ENCODE results near the gene CFP. TPM values are rescaled to one million over a fixed set of nuclear protein-coding genes. Genes with fewer than 3 reads are reported as not detected.
"Not testable (repeated sequence)": the region's sequence is repeated elsewhere in the genome, so short reads cannot be mapped to it uniquely, and the experiment has no call there.

The CFP gene
- total RNA-seq, 4 donors from 2014 or later, result 1.1 to 4.5 (median 2.4) TPM

GRCh38 chrX:47611489-47611888 is 18.2 kb downstream of the CFP start:
- Histone ChIP-seq H3K36me3 (no peaks in the 10 kb centered on the region), H3K4me3 (no peak overlapping the region), H3K27me3 (no peaks in the 10 kb centered on the region), H3K4me1 (no peaks in the 10 kb centered on the region), H3K27ac (no peak overlapping the region), H3K9me3 (no peaks in the 10 kb centered on the region)
- WGBS, result 83% methylated on average over 2 of the region's 2 CpGs
- no peak for TF ChIP-seq EP300 (IDR thresholded peaks at IDR 0.05)
- no peak for TF ChIP-seq CTCF (IDR thresholded peaks at IDR 0.05)
- no peak for TF ChIP-seq POLR2A (IDR thresholded peaks at IDR 0.05)
- TF ChIP-seq POLR2AphosphoS5 (IDR thresholded peaks at IDR 0.05), result no peak
- no peak for DNase-seq (ENCODE audit: low spot score in 2 of 2)

- peak in 1 of 2 donors; percentile 4 for DNase-seq (ENCODE audit: low spot score in 2 of 2)
Measured at GRCh38 chrX:47610511-47610910, 19.2 kb downstream of the CFP start.

GRCh38 chrX:47608130-47608810 is 21.5 kb downstream of the CFP start:
- no peak overlapping the region for H3K4me3 ChIP-seq
- peak in 1 of 2 donors; percentile 35 for DNase-seq (ENCODE audit: low spot score in 2 of 2)
- no peak for TF ChIP-seq CTCF (IDR thresholded peaks at IDR 0.05)
- TF ChIP-seq POLR2AphosphoS5 (IDR thresholded peaks at IDR 0.05), result no peak
- TF ChIP-seq POLR2A (IDR thresholded peaks at IDR 0.05), result no peak
- no peak for TF ChIP-seq EP300 (IDR thresholded peaks at IDR 0.05)
- H3K27ac ChIP-seq, result no peak overlapping the region
- H3K4me1 ChIP-seq, result no peaks in the 10 kb centered on the region
- no peaks in the 10 kb centered on the region for H3K27me3 ChIP-seq
- H3K9me3 ChIP-seq, result no peaks in the 10 kb centered on the region
- H3K36me3 ChIP-seq, result no peaks in the 10 kb centered on the region
- 57% methylated on average over 9 of the region's 9 CpGs for WGBS

More at GRCh38 chrX:47610511-47610910, 19.2 kb downstream of the CFP start:
- H3K4me1 ChIP-seq, result no peaks in the 10 kb centered on the region
- no peak overlapping the region for H3K4me3 ChIP-seq
- no peaks in the 10 kb centered on the region for H3K27me3 ChIP-seq
- no peak overlapping the region for H3K27ac ChIP-seq
- H3K36me3 ChIP-seq, result no peaks in the 10 kb centered on the region
- 82% methylated on average over 4 of the region's 4 CpGs for WGBS
- no peaks in the 10 kb centered on the region for H3K9me3 ChIP-seq
- TF ChIP-seq POLR2AphosphoS5 (IDR thresholded peaks at IDR 0.05) (no peak), CTCF (IDR thresholded peaks at IDR 0.05) (no peak), POLR2A (IDR thresholded peaks at IDR 0.05) (no peak), EP300 (IDR thresholded peaks at IDR 0.05) (no peak)

- no peaks in the 10 kb centered on the region for H3K9me3 ChIP-seq
- TF ChIP-seq POLR2A (IDR thresholded peaks at IDR 0.05) (no peak), CTCF (IDR thresholded peaks at IDR 0.05) (no peak), EP300 (IDR thresholded peaks at IDR 0.05) (no peak)
- no peak overlapping the region for H3K27ac ChIP-seq
- DNase-seq (ENCODE audit: low spot score in 2 of 2), result no peak
- H3K27me3 ChIP-seq, result no peaks in the 10 kb centered on the region
- H3K4me1 ChIP-seq, result no peaks in the 10 kb centered on the region
- H3K36me3 ChIP-seq, result no peaks in the 10 kb centered on the region
- no peak overlapping the region for H3K4me3 ChIP-seq
Measured at GRCh38 chrX:47607091-47607490, 22.6 kb downstream of the CFP start.

- no peak for TF ChIP-seq POLR2AphosphoS5 (IDR thresholded peaks at IDR 0.05)
- no peak for TF ChIP-seq EP300 (IDR thresholded peaks at IDR 0.05)
- TF ChIP-seq POLR2A (IDR thresholded peaks at IDR 0.05), result no peak
- TF ChIP-seq CTCF (IDR thresholded peaks at IDR 0.05), result no peak
- H3K36me3 ChIP-seq, result no peaks in the 10 kb centered on the region
- no peaks in the 10 kb centered on the region for H3K9me3 ChIP-seq
- WGBS, result 64% methylated on average over 6 of the region's 9 CpGs
- peak in 1 of 2 donors; percentile 10 for DNase-seq (ENCODE audit: low spot score in 2 of 2)
- H3K4me3 ChIP-seq, result no peak overlapping the region
- H3K4me1 ChIP-seq, result no peaks in the 10 kb centered on the region
- H3K27me3 ChIP-seq, result no peaks in the 10 kb centered on the region
- H3K27ac ChIP-seq, result no peak overlapping the region
Measured at GRCh38 chrX:47605024-47605423, 24.7 kb downstream of the CFP start.

- not testable (repeated sequence) for H3K4me1 ChIP-seq
- 93% methylated on average over 4 of the region's 4 CpGs for WGBS
Measured at GRCh38 chrX:47603125-47603524, 26.6 kb downstream of the CFP start.

More at GRCh38 chrX:47603125-47603524, 26.6 kb downstream of the CFP start:
- not testable (repeated sequence) for H3K27ac ChIP-seq; H3K27me3 ChIP-seq; H3K36me3 ChIP-seq; DNase-seq (ENCODE audit: low spot score in 2 of 2); H3K4me3 ChIP-seq; H3K9me3 ChIP-seq
